A549 treated with Hydrocortisone at 1 μM for 4 hours (cell line): Measurements from ENCODE around the gene GCNT4. TPM values are rescaled to one million over a fixed set of nuclear protein-coding genes. Genes with fewer than 3 reads are reported as not detected.

Experiments used
- total RNA-seq: library from RNA; stranded (reverse); fragments of 200-300 nt; extraction: Qiagen RNA extraction; gene quantifications from 5 replicates; pipeline ENCODE4 v1.2.3, GENCODE V29; 2022

Gene GCNT4, protein sequence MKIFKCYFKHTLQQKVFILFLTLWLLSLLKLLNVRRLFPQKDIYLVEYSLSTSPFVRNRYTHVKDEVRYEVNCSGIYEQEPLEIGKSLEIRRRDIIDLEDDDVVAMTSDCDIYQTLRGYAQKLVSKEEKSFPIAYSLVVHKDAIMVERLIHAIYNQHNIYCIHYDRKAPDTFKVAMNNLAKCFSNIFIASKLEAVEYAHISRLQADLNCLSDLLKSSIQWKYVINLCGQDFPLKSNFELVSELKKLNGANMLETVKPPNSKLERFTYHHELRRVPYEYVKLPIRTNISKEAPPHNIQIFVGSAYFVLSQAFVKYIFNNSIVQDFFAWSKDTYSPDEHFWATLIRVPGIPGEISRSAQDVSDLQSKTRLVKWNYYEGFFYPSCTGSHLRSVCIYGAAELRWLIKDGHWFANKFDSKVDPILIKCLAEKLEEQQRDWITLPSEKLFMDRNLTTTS
- total RNA-seq: 0.16 to 0.38 TPM (median 0.29 TPM) in 5 replicates

DNA sequence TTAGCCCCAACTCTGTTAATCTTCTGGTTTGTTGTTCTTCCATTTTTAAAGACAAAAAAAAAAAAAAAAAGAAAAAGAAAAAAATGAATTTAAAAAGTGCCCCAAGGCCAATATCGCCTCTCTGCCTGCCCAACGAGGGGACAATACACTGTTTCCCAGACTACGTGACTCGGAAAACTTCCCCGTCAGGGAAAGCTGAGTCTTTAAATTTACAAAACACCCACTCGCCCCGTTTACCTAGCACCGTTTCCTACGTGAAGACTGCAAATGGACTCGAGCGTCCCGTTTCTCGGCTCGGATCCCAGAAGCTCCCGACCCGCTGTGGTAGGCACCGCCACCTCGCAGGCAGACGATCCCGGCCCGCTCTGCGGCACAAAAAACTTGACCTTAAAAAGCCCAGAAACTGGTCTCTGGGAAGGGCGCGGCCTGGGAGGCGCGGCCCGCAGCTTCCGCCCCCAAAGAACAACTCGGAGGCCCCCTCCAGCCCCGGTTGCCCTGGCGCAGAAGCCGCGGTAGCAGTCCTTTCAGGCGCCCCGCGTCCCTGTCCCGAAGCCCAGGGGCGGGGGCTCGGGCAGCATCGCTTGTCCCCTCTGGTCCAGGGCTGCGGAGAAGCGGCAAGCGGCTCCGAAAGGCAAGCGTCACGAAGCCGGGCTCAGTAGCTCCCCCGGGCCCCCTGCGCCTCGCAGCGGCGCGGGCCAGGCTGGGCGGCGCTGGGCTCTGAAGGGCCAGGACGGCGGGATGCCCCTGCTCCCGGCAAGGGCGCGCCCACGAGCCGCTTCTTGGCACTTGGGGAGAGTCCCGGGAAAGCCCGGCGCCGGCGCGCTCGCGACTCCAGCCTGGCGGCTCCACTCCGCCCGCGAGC is at the start of gene GCNT4:
TSS of gene GCNT4 (minus strand) at position 367 of the 862 bp plus-strand sequence. CDS start 22,521 bp downstream, outside the sequence.

Other genes with a start within 250 kb of the GCNT4 start
- gene FAM169A, start 186.2 kb downstream of the GCNT4 start, total RNA-seq: 3.6 to 8.2 TPM (median 6.8 TPM) in 5 replicates
- 0.03 to 0.07 TPM (median 0.05 TPM) in 5 replicates for gene ANKRD31, start 184.3 kb upstream of the GCNT4 start, total RNA-seq